NB4 (cell line): Measurements from ENCODE around the gene CXCL12.

Experiments
- DNase-seq: peaks from one replicate; pipeline ENCODE4 v3.0.0; 2010; ENCODE audit warnings: low read depth
- H3K4me3 ChIP-seq: one replicate; pipeline ENCODE4 v1.5.1; 2011; ENCODE audit warnings: mild to moderate bottlenecking, low read depth, low read length, moderate library complexity
- MAX ChIP-seq: IDR thresholded peaks from 2 replicates; pipeline ENCODE4 v1.6.1; 2011; ENCODE audit warnings: low read depth, low read length
- MYC ChIP-seq: IDR thresholded peaks from 2 replicates; pipeline ENCODE4 v1.6.1; 2011; ENCODE audit warnings: low read depth, low read length
- POLR2A ChIP-seq: IDR thresholded peaks from 2 replicates; pipeline ENCODE4 v1.6.1; 2011; ENCODE audit warnings: mild to moderate bottlenecking; ENCODE audit not compliant: insufficient read length; ENCODE audit errors: extremely low read depth
- TF ChIP-seq, protein P1 (sequence below): IDR thresholded peaks from one replicate; pipeline ENCODE4 v1.5.1; 2012; ENCODE audit warnings: low read depth, low read length

Gene CXCL12

DNA sequence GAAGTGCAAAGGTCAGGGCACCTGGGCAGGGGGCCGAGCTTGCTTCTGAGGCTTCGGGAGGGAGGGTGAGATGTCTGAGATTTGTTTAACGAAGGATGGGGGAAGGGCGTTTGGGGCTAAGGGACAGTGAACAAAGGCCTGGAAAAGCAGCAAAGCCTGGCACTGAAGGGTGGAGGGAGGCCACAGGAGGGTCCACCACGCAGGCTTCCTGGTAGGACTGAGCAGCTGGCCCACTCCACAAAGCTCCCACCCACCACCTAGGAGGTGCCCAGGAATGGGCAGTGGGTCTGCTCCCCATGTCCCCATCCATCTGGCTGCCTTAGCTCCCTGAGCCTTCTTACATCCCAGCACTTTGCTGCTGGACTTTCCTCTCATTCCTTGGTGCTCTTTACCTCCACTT, 39.4 kb upstream of the CXCL12 start:
- no peak overlapping the region for H3K4me3 ChIP-seq
- DNase-seq, result no peak
- TF ChIP-seq, protein P1, sequence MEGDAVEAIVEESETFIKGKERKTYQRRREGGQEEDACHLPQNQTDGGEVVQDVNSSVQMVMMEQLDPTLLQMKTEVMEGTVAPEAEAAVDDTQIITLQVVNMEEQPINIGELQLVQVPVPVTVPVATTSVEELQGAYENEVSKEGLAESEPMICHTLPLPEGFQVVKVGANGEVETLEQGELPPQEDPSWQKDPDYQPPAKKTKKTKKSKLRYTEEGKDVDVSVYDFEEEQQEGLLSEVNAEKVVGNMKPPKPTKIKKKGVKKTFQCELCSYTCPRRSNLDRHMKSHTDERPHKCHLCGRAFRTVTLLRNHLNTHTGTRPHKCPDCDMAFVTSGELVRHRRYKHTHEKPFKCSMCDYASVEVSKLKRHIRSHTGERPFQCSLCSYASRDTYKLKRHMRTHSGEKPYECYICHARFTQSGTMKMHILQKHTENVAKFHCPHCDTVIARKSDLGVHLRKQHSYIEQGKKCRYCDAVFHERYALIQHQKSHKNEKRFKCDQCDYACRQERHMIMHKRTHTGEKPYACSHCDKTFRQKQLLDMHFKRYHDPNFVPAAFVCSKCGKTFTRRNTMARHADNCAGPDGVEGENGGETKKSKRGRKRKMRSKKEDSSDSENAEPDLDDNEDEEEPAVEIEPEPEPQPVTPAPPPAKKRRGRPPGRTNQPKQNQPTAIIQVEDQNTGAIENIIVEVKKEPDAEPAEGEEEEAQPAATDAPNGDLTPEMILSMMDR, result no peak
- TF ChIP-seq POLR2A, result no peak
- no peak for TF ChIP-seq MYC
- TF ChIP-seq MAX, result no peak

DNA sequence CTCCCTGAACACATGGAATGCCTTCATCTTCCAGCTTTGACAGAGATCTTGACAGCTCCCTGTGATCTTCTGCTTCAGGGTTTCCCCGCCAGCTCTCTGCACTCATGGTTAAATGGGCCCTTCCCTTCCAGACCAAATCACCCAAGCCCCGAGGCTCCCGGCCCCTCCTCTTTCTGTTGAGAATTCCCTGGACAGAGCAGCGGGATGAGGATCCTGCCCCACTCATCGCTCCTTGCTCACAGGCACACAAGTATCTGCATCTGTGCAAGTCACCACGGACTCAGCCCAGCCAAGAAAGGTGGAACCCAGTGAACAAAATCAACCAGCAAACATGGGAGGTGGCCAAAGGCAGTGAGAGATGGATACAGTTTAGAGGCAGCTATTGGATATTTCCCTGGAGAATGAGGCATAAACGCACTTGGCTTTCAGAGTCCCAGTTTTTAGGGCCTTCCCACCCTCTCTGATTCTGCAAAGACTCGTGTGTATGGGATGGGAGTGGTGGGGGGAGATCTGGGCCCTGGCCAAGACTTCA, 37.7 kb upstream of the CXCL12 start:
- DNase-seq, result no peak
- TF ChIP-seq, protein P1, result no peak
- TF ChIP-seq MAX (no peak), POLR2A (no peak), MYC (no peak)

DNA sequence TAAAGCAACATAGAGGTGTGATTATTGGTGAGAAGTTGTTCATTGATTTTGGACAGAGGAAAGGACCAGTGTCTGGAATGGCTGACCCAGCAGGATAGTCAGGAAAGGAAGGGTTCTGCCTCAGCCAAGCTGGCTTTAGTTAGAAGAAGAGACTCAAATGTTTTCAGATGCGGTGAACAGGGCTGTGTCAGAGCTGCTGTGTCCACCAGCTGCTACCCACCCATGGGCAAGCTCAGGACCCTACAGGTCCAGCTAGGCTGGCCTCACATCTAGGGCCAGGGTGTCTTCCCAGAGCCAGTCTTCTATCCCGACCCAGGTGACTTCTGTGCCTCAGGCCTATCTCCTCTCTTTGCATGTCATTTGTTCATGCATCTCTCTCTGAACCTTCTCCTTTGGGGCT, 37.3 kb upstream of the CXCL12 start:
- TF ChIP-seq POLR2A (no peak), MAX (no peak), MYC (no peak)
- TF ChIP-seq, protein P1, result no peak
- DNase-seq, result no peak
- no peak overlapping the region for H3K4me3 ChIP-seq

More for the DNA sequence above, 37.7 kb upstream of the CXCL12 start:
- no peak overlapping the region for H3K4me3 ChIP-seq

DNA sequence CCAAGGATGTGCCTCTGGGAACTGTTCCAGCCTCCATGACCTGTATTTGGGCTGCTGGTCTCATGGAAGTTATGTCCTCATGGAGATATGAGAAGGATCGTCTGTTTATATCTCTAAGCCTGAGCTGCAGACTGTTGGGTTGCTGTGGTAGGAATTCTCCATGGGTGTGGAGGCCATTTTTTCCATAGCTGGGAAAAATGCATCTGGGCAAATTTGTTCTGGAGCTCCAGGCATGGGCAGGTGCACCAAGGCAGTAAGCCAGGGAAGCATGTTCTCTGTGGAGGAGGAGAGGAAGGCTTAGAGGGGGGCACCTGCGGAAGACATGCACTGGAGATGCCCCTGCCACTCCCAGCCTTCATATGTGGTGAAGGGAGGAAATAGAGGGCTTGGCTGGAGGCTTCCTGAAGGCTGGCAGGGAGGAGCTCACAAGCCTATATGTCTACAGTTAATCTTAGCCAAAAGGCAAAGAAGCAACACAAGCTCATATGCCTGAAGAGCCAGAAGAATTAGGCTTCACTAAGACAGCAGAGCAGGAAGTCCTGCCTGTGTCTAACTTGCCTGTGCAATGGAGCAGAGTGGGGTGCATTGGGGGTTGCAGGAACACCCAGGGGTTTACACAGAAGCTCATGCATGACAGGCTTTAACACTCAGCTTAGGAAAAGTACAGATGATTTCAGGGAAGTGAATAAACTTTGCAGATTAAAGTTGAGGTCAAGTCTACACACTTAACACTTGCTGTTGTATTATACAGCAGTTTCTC, 35.1 kb upstream of the CXCL12 start:
- TF ChIP-seq, protein P1, result no peak
- TF ChIP-seq MAX (no peak), MYC (no peak), POLR2A (no peak)
- H3K4me3 ChIP-seq, result no peak overlapping the region
- DNase-seq, result no peak

DNA sequence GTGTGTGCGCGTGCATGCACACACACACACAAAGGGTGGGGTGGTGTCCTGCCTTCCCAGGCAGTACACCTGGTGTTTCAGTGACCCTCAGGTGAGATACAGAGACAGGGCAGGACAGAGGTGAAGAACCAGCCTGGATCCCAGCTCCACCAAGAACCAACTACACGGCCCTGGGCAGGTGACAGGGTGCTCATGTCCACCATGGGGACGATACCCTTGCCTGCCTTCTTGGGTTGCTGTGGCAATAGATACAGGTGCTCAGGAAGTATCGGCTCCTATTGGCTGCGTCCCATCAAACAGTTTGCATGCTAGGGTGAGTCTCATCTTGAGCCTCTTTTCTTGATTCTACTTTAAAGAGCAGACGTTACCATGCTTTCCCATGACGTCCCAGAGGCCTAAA, 33.7 kb upstream of the CXCL12 start:
- no peak for TF ChIP-seq POLR2A
- no peak for TF ChIP-seq MAX
- TF ChIP-seq, protein P1, result no peak
- no peak for TF ChIP-seq MYC
- H3K4me3 ChIP-seq, result no peak overlapping the region
- no peak for DNase-seq
